ENCODE data around the gene MINDY2. TPM values are rescaled to one million over a fixed set of nuclear protein-coding genes. Genes with fewer than 3 reads are reported as not detected.
"Not testable (repeated sequence)": the region's sequence is repeated elsewhere in the genome, so short reads cannot be mapped to it uniquely, and the experiment has no call there.

MINDY2 gene
- total RNA-seq, 2 experiments from 2014 or later: 7.5 to 7.7 TPM

DNA sequence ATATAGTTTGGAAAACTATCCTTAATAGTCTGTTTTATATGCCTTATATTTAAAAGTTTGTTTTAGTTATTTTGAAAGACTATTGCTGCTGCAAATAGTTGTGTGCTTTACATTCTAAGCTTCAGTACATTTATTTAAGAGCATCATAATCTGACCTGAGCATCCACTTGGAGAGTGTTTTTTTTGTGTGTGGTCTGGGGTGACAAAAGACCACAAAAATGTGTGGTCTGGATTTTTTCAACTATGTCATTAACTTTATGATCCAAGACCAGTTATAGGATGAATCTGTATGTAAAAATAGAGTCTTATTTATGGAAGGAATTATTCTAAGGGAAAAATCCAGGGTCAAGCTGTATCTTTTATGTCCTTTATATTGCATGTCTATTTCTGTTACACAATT lies 85.0 kb downstream of the MINDY2 start:
- Histone ChIP-seq H3K27me3 (ENCODE audit: control insufficient read depth in 1 of 2, insufficient read depth in 2 of 2, low read length in 2 of 2) (no peaks in the 10 kb centered on the region), H3K9me3 (ENCODE audit: control insufficient read depth in 1 of 2, insufficient read depth in 1 of 2, low read length in 2 of 2) (no peaks in the 10 kb centered on the region), H3K4me1 (ENCODE audit: insufficient read depth, low read length) (no peaks in the 10 kb centered on the region), H3K27ac (ENCODE audit: low read depth in 1 of 2, low read length in 2 of 2) (no peak overlapping the region), H3K36me3 (ENCODE audit: insufficient read depth, low read length) (peaks cover 8% of the 10 kb centered on the region), H3K4me3 (ENCODE audit: low read length) (no peak overlapping the region)
- Mint-ChIP-seq H3K9me3 (no peaks in the 10 kb centered on the region), H3K36me3 (ENCODE audit: low read depth) (peaks cover 33% of the 10 kb centered on the region), H3K4me1 (ENCODE audit: low read depth) (peaks cover 6% of the 10 kb centered on the region), H3K27ac (no peak overlapping the region), H3K27me3 (no peaks in the 10 kb centered on the region), H3K4me3 (no peak overlapping the region)
- DNase-seq (no peak), ATAC-seq (ENCODE audit: poor library complexity) (no peak)
- CTCF ChIA-PET: interaction anchor here (0.8 kb wide), 1 partner anchor 14 kb away, joined by 3 read pairs; no protein-coding TSS in a partner anchor
- TF ChIP-seq, protein P1, sequence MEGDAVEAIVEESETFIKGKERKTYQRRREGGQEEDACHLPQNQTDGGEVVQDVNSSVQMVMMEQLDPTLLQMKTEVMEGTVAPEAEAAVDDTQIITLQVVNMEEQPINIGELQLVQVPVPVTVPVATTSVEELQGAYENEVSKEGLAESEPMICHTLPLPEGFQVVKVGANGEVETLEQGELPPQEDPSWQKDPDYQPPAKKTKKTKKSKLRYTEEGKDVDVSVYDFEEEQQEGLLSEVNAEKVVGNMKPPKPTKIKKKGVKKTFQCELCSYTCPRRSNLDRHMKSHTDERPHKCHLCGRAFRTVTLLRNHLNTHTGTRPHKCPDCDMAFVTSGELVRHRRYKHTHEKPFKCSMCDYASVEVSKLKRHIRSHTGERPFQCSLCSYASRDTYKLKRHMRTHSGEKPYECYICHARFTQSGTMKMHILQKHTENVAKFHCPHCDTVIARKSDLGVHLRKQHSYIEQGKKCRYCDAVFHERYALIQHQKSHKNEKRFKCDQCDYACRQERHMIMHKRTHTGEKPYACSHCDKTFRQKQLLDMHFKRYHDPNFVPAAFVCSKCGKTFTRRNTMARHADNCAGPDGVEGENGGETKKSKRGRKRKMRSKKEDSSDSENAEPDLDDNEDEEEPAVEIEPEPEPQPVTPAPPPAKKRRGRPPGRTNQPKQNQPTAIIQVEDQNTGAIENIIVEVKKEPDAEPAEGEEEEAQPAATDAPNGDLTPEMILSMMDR (IDR thresholded peaks at IDR 0.05): no peak
- POLR2A ChIA-PET: no interaction called here
- intact Hi-C loops (cut with DNase I, micrococcal nuclease): no loop called here

DNA sequence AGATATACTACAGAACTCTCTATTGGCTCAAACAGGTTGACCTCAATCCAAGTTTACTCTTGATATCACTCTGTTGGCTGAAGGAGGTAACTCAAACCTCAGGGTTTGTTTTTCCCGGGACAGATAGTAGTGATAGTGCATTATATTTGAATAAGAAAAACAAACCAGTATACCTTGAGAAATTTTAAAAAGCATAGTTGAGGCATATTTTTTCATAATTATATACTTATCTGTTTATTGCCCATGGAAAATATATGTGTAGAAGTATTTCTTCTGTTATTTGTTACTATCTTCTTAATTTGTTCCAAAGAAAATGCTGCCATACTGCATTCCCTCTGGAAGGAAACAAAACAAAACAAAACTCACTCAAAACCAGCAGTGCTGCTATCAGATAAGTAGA lies 85.5 kb downstream of the MINDY2 start:
- peaks cover 31% of the 10 kb centered on the region for H3K36me3 Mint-ChIP-seq (ENCODE audit: low read depth)
- H3K9me3 ChIP-seq (ENCODE audit: control insufficient read depth in 1 of 2, insufficient read depth in 1 of 2, low read length in 2 of 2); H3K4me1 Mint-ChIP-seq (ENCODE audit: low read depth); H3K9me3 Mint-ChIP-seq; POLR2A ChIA-PET; H3K4me1 ChIP-seq (ENCODE audit: insufficient read depth, low read length); intact Hi-C loops (cut with DNase I, micrococcal nuclease); CTCF ChIA-PET; H3K36me3 ChIP-seq (ENCODE audit: insufficient read depth, low read length); H3K27ac Mint-ChIP-seq; H3K27ac ChIP-seq (ENCODE audit: low read depth in 1 of 2, low read length in 2 of 2); ATAC-seq (ENCODE audit: poor library complexity); H3K4me3 Mint-ChIP-seq; H3K4me3 ChIP-seq (ENCODE audit: low read length); DNase-seq; H3K27me3 ChIP-seq (ENCODE audit: control insufficient read depth in 1 of 2, insufficient read depth in 2 of 2, low read length in 2 of 2); H3K27me3 Mint-ChIP-seq: not testable (repeated sequence)

DNA sequence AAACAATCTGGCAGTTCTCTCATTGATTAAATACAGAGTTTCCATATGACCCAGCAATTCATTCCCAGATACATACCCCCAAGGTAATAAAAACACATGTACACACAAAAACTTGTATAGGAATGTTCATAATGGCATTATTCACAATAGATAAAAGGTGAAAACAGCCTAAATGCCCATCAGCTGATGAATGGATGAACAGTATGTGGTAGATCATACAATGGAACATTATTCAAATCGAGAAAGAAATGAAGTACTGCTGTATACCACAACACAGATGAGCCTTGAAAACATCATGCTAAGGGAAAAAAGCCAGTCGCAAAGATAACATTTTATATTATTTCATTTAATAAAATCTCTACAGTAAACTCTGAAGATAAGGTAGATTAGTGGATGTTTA lies 91.2 kb downstream of the MINDY2 start:
- no peak overlapping the region for H3K27ac ChIP-seq (ENCODE audit: low read depth in 1 of 2, low read length in 2 of 2)
- H3K27me3 ChIP-seq (ENCODE audit: control insufficient read depth in 1 of 2, insufficient read depth in 2 of 2, low read length in 2 of 2): no peaks in the 10 kb centered on the region
- CTCF ChIA-PET: no interaction called here
- no peak overlapping the region for H3K27ac Mint-ChIP-seq
- TF ChIP-seq, protein P1 (IDR thresholded peaks at IDR 0.05): no peak
- intact Hi-C loops (cut with DNase I, micrococcal nuclease): no loop called here
- H3K27me3 Mint-ChIP-seq: peaks cover 7% of the 10 kb centered on the region
- H3K4me1 Mint-ChIP-seq (ENCODE audit: low read depth): peaks cover 29% of the 10 kb centered on the region
- POLR2A ChIA-PET: interaction anchor here (0.7 to 1.7 kb wide), 2 partner anchors 25 to 92 kb away, joined by 3 to 6 read pairs; partner anchors contain the start of gene MINDY2
- no peaks in the 10 kb centered on the region for H3K36me3 Mint-ChIP-seq (ENCODE audit: low read depth)
- H3K9me3 ChIP-seq (ENCODE audit: control insufficient read depth in 1 of 2, insufficient read depth in 1 of 2, low read length in 2 of 2): peaks cover 0 to 6% of the 10 kb centered on the region in 2 experiments
- ATAC-seq (ENCODE audit: poor library complexity) (no peak), DNase-seq (no peak)
- no peaks in the 10 kb centered on the region for H3K9me3 Mint-ChIP-seq
- no peaks in the 10 kb centered on the region for H3K36me3 ChIP-seq (ENCODE audit: insufficient read depth, low read length)
- no peak overlapping the region for H3K4me3 ChIP-seq (ENCODE audit: low read length)
- no peak overlapping the region for H3K4me3 Mint-ChIP-seq
- peaks cover 3% of the 10 kb centered on the region for H3K4me1 ChIP-seq (ENCODE audit: insufficient read depth, low read length)

Data from CD4-positive, alpha-beta T cell (primary cell).